Vagina (tissue), 2 donors: Measurements from ENCODE around the gene PPIL6.

ENCODE experiments used
- POLR2A ChIP-seq, 2 donors: fragments of 450-650 bp; IDR thresholded peaks; one replicate each; pipeline ENCODE4 v1.6.1; 2017; ENCODE audit warnings: antibody characterized with exemption in 2 of 2, mild to moderate bottlenecking in 2 of 2, moderate library complexity in 2 of 2
- POLR2AphosphoS5 ChIP-seq, 2 donors: sonication (generic); formaldehyde crosslinking; IDR thresholded peaks; one replicate each; pipeline ENCODE4 v1.9.0; 2017; ENCODE audit warnings: antibody characterized with exemption in 2 of 2, mild to moderate bottlenecking in 2 of 2, low read depth in 1 of 2; ENCODE audit not compliant: insufficient read depth in 1 of 2
- TF ChIP-seq, protein P1 (sequence below), 3 experiments: fragments of 450-650 bp in 2 of 3; fragments of 200-600 bp in 1 of 3; sonication (generic) in 1 of 3; IDR thresholded peaks; one replicate each; pipeline ENCODE4 v1.5.1; 2017 to 2019; ENCODE audit warnings: antibody characterized with exemption in 3 of 3, mild to moderate bottlenecking in 2 of 3, moderate library complexity in 2 of 3

DNA sequence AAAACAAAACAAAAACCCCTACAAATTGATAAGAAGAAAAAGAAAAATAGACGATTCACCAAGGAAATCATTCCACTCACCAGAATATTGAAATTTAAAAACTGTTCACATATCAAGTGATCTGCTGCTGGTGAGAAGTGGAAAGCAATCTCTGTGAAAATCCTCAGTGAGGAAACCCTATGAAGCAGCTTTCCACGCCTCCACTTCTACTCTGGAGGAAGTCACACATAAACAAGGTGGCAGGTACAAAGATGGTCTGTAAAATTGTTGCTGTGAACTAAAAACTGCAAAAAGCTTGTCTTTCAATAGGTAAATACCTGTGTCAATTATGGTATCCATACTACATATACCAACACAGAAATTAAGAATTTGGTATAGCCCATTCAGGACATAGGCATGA is 76.7 kb downstream of the PPIL6 start:
- TF ChIP-seq, protein P1, sequence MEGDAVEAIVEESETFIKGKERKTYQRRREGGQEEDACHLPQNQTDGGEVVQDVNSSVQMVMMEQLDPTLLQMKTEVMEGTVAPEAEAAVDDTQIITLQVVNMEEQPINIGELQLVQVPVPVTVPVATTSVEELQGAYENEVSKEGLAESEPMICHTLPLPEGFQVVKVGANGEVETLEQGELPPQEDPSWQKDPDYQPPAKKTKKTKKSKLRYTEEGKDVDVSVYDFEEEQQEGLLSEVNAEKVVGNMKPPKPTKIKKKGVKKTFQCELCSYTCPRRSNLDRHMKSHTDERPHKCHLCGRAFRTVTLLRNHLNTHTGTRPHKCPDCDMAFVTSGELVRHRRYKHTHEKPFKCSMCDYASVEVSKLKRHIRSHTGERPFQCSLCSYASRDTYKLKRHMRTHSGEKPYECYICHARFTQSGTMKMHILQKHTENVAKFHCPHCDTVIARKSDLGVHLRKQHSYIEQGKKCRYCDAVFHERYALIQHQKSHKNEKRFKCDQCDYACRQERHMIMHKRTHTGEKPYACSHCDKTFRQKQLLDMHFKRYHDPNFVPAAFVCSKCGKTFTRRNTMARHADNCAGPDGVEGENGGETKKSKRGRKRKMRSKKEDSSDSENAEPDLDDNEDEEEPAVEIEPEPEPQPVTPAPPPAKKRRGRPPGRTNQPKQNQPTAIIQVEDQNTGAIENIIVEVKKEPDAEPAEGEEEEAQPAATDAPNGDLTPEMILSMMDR (IDR thresholded peaks at IDR 0.05), result no peak
- no peak for TF ChIP-seq POLR2AphosphoS5 (IDR thresholded peaks at IDR 0.05; ENCODE audit: insufficient read depth in 1 of 2, low read depth in 1 of 2)
- no peak for TF ChIP-seq POLR2A (IDR thresholded peaks at IDR 0.05)
